ENCODE data around the gene ZNF77. TPM values are rescaled to one million over a fixed set of nuclear protein-coding genes. Genes with fewer than 3 reads are reported as not detected.

The ZNF77 gene
- total RNA-seq, 1 experiment from 2014 or later, result 4.6 TPM

Other genes starting within 250 kb of the ZNF77 start
- 1.1 and 1.5 TPM in 2 replicates for gene GNG7, start 242.3 kb downstream of the ZNF77 start, total RNA-seq (2014; rRNA removed; shearing (Covaris generic))
- 8.2 and 12.2 TPM in 2 replicates for gene DIRAS1, start 223.6 kb downstream of the ZNF77 start, total RNA-seq (2014; rRNA removed; shearing (Covaris generic))
- gene SLC39A3, start 205.0 kb downstream of the ZNF77 start, total RNA-seq (2014; rRNA removed; shearing (Covaris generic)), result 42.5 and 45.8 TPM in 2 replicates
- gene SGTA, start 161.7 kb downstream of the ZNF77 start, total RNA-seq (2014; rRNA removed; shearing (Covaris generic)), result 97.4 and 103 TPM in 2 replicates
- 206 and 287 TPM in 2 replicates for gene THOP1, start 159.5 kb downstream of the ZNF77 start, total RNA-seq (2014; rRNA removed; shearing (Covaris generic))
- gene ZNF554, start 125.1 kb downstream of the ZNF77 start, total RNA-seq (2014; rRNA removed; shearing (Covaris generic)), result 5.3 and 6.8 TPM in 2 replicates
- 1.9 and 2.0 TPM in 2 replicates for gene ZNF555, start 103.5 kb downstream of the ZNF77 start, total RNA-seq (2014; rRNA removed; shearing (Covaris generic))
- under 0.01 TPM in 2 replicates for gene ZNF556, start 77.6 kb downstream of the ZNF77 start, total RNA-seq (2014; rRNA removed; shearing (Covaris generic))
- gene ZNF57, start 44.0 kb downstream of the ZNF77 start, total RNA-seq (2014; rRNA removed; shearing (Covaris generic)), result 1.7 and 2.9 TPM in 2 replicates
- gene TLE6, start 32.6 kb upstream of the ZNF77 start, total RNA-seq (2014; rRNA removed; shearing (Covaris generic)), result 10.4 and 14.2 TPM in 2 replicates
- gene TLE2, start 84.3 kb upstream of the ZNF77 start, total RNA-seq (2014; rRNA removed; shearing (Covaris generic)), result 9.6 and 18.7 TPM in 2 replicates
- 300 and 386 TPM in 2 replicates for gene TLE5, start 117.5 kb upstream of the ZNF77 start, total RNA-seq (2014; rRNA removed; shearing (Covaris generic))
- 30.0 and 35.0 TPM in 2 replicates for gene GNA11, start 149.4 kb upstream of the ZNF77 start, total RNA-seq (2014; rRNA removed; shearing (Covaris generic))
- gene GNA15, start 191.1 kb upstream of the ZNF77 start, total RNA-seq (2014; rRNA removed; shearing (Covaris generic)), result not detected in 2 replicates
- gene S1PR4, start 233.8 kb upstream of the ZNF77 start, total RNA-seq (2014; rRNA removed; shearing (Covaris generic)), result not detected in 2 replicates
- 68.2 and 82.8 TPM in 2 replicates for gene NCLN, start 241.0 kb upstream of the ZNF77 start, total RNA-seq (2014; rRNA removed; shearing (Covaris generic))

Measured in H7 (cell line).